Ascending aorta (tissue), 2 donors: ENCODE results near the gene DAP3. TPM values are rescaled to one million over a fixed set of nuclear protein-coding genes. Genes with fewer than 3 reads are reported as not detected.

Source experiments
- DNase-seq, 2 donors: peaks; one replicate each; pipeline ENCODE4 v3.0.0-alpha.2; 2019; ENCODE audit warnings: low spot score in 2 of 2
- H3K27ac ChIP-seq, 2 donors: fragments of 200-600 bp; sonication (generic); one replicate each; pipeline ENCODE4 v1.5.1; 2016 to 2017; ENCODE audit warnings: mild to moderate bottlenecking in 1 of 2
- H3K27me3 ChIP-seq: fragments of 200-600 bp; sonication (generic); one replicate; pipeline ENCODE4 v1.5.1; 2017
- H3K36me3 ChIP-seq, 2 donors: fragments of 200-600 bp; sonication (generic); one replicate each; pipeline ENCODE4 v1.5.1; 2016
- H3K4me1 ChIP-seq, 2 donors: fragments of 200-600 bp; sonication (generic); one replicate each; pipeline ENCODE4 v1.5.1; 2016 to 2017; ENCODE audit warnings: mild to moderate bottlenecking in 1 of 2
- H3K4me3 ChIP-seq, 2 donors: fragments of 200-600 bp; sonication (generic); one replicate each; pipeline ENCODE4 v1.5.1; 2016 to 2017; ENCODE audit warnings: mild to moderate bottlenecking in 1 of 2
- H3K9me3 ChIP-seq, 2 donors: fragments of 200-600 bp; sonication (generic); one replicate each; pipeline ENCODE4 v1.5.1; 2016
- CTCF ChIP-seq, 3 experiments: fragments of 200-600 bp in 2 of 3; fragments of 450-650 bp in 1 of 3; sonication (generic) in 2 of 3; IDR thresholded peaks; one replicate each; pipeline ENCODE4 v1.5.1; 2016 to 2019; ENCODE audit warnings: antibody characterized with exemption in 3 of 3, mild to moderate bottlenecking in 1 of 3, moderate library complexity in 1 of 3
- intact Hi-C: fragments of 100-400 bp; cut with DNase I; formaldehyde crosslinking; loops from one replicate; pipeline ENCODE4 v1.15.1; 2023
- total RNA-seq: library from RNA; depleted of rRNA; stranded (reverse); fragments of >200 nt; gene quantifications from one replicate; pipeline ENCODE4 v1.1.0, GENCODE V29; 2016

DAP3 gene
- total RNA-seq, 1 donor from 2014 or later: 47.4 TPM

GRCh38 chr1:155769257-155769656 lies 80.4 kb downstream of the DAP3 start:
- no peak for TF ChIP-seq CTCF (IDR thresholded peaks at IDR 0.05)
- intact Hi-C loops: no loop called here
- Histone ChIP-seq H3K4me3 (no peak overlapping the region), H3K27ac (no peak overlapping the region), H3K27me3 (no peaks in the 10 kb centered on the region), H3K4me1 (no peaks in the 10 kb centered on the region), H3K9me3 (no peaks in the 10 kb centered on the region), H3K36me3 (peaks cover 75 to 82% of the 10 kb centered on the region in 2 donors)
- DNase-seq: no peak

GRCh38 chr1:155773221-155773620 lies 84.3 kb downstream of the DAP3 start:
- no peaks in the 10 kb centered on the region for H3K9me3 ChIP-seq
- DNase-seq: no peak
- H3K36me3 ChIP-seq: peaks cover 77 to 92% of the 10 kb centered on the region in 2 donors
- intact Hi-C loops: no loop called here
- no peak overlapping the region for H3K27ac ChIP-seq
- no peak overlapping the region for H3K4me3 ChIP-seq
- H3K27me3 ChIP-seq: no peaks in the 10 kb centered on the region
- TF ChIP-seq CTCF (IDR thresholded peaks at IDR 0.05): no peak
- H3K4me1 ChIP-seq: no peaks in the 10 kb centered on the region

- Histone ChIP-seq H3K9me3 (no peaks in the 10 kb centered on the region), H3K4me3 (no peak overlapping the region), H3K27ac (no peak overlapping the region), H3K4me1 (no peaks in the 10 kb centered on the region), H3K27me3 (no peaks in the 10 kb centered on the region), H3K36me3 (peaks cover 63 to 82% of the 10 kb centered on the region in 2 donors)
- no peak for TF ChIP-seq CTCF (IDR thresholded peaks at IDR 0.05)
- no peak for DNase-seq
- intact Hi-C loops: no loop called here
Observed at GRCh38 chr1:155776414-155776813, 87.5 kb downstream of the DAP3 start.

GRCh38 chr1:155777582-155777981 lies 88.7 kb downstream of the DAP3 start:
- H3K4me1 ChIP-seq: no peaks in the 10 kb centered on the region
- no peaks in the 10 kb centered on the region for H3K9me3 ChIP-seq
- H3K36me3 ChIP-seq: peaks cover 51 to 79% of the 10 kb centered on the region in 2 donors
- H3K27me3 ChIP-seq: no peaks in the 10 kb centered on the region
- intact Hi-C loops: no loop called here
- H3K27ac ChIP-seq: no peak overlapping the region
- H3K4me3 ChIP-seq: no peak overlapping the region
- no peak for TF ChIP-seq CTCF (IDR thresholded peaks at IDR 0.05)
- no peak for DNase-seq

Other genes with a start within 250 kb of the DAP3 start
- gene ASH1L, start 126.3 kb upstream of the DAP3 start, total RNA-seq: 16.2 TPM
- gene MSTO1, start 78.9 kb upstream of the DAP3 start, total RNA-seq: 8.6 TPM
- gene YY1AP1, start 317 bp upstream of the DAP3 start, total RNA-seq: 24.2 TPM
- gene GON4L, start 168.1 kb downstream of the DAP3 start, total RNA-seq: 19.9 TPM
- 17.7 TPM for gene SYT11, start 170.5 kb downstream of the DAP3 start, total RNA-seq
- gene RIT1, start 222.3 kb downstream of the DAP3 start, total RNA-seq: 17.1 TPM
- gene KHDC4, start 245.3 kb downstream of the DAP3 start, total RNA-seq: 101 TPM